ENCODE data around the gene CCDC92.

GRCh38 chr12:123923038-123923437 is 49.6 kb downstream of the CCDC92 start:
- no peak for TF ChIP-seq EZH2 (IDR thresholded peaks at IDR 0.05)
- no peak for TF ChIP-seq POLR2AphosphoS5 (IDR thresholded peaks at IDR 0.05; ENCODE audit: borderline replicate concordance, low read depth, low read length)
- TF ChIP-seq FOXP2 (optimal IDR thresholded peaks at IDR 0.05; ENCODE audit: control extremely low read depth, extremely low read length, insufficient read depth), result no peak

Measured in SK-N-MC (cell line).